OCI-LY7 (cell line): ENCODE data around the gene TMEM87A. TPM values are rescaled to one million over a fixed set of nuclear protein-coding genes. Genes with fewer than 3 reads are reported as not detected.

Experiments
- BruUV-seq: library from RNA; stranded (reverse); fragments of 400-500 nt; replicated peaks from 2 replicates; lab custom pipeline; 2021; lab: Mats Ljungman, UMichigan
- CTCF ChIA-PET: fragments of 300-600 bp; sonication (Branson Sonifier 250); formaldehyde crosslinking; loops from one replicate; lab custom pipeline; 2022; ENCODE audit warnings: antibody characterized with exemption; ENCODE audit not compliant: unreplicated experiment; lab: Charles Lee
- POLR2A ChIA-PET: fragments of 300-600 bp; sonication (Branson Sonifier 250); formaldehyde crosslinking; loops from one replicate; lab custom pipeline; 2022; ENCODE audit warnings: antibody characterized with exemption; lab: Charles Lee
- DNase-seq: peaks from one replicate; pipeline ENCODE4 v3.0.0-alpha.2; 2015; ENCODE audit warnings: low spot score
- H2AFZ ChIP-seq: fragments of 200-600 bp; sonication (generic), shearing (Covaris generic); 2 replicates; pipeline ENCODE4 v1.6.1; 2014; ENCODE audit warnings: mild to moderate bottlenecking, antibody characterized with exemption, low read length, moderate library complexity
- H3K27ac ChIP-seq: fragments of 200-600 bp; sonication (generic); 2 replicates; pipeline ENCODE4 v1.5.1; 2014; ENCODE audit warnings: mixed run types, low read depth, mild to moderate bottlenecking, moderate library complexity, low read length, inconsistent platforms; ENCODE audit not compliant: poor library complexity, severe bottlenecking
- H3K36me3 ChIP-seq: fragments of 200-600 bp; sonication (generic); 2 replicates; pipeline ENCODE4 v1.6.1; 2014; ENCODE audit warnings: mild to moderate bottlenecking, antibody characterized with exemption, low read length, moderate library complexity, mixed read lengths; ENCODE audit not compliant: insufficient read depth
- H3K4me1 ChIP-seq: fragments of 200-600 bp; sonication (generic); 2 replicates; pipeline ENCODE4 v1.5.1; 2014; ENCODE audit warnings: mild to moderate bottlenecking, low read length; ENCODE audit not compliant: insufficient read depth, poor library complexity, severe bottlenecking
- H3K4me2 ChIP-seq: fragments of 200-600 bp; sonication (generic); 2 replicates; pipeline ENCODE4 v1.6.1; 2014; ENCODE audit warnings: mild to moderate bottlenecking, low read length
- H3K4me3 ChIP-seq: fragments of 200-600 bp; sonication (generic); 2 replicates; pipeline ENCODE4 v1.5.1; 2014; ENCODE audit warnings: mild to moderate bottlenecking, low read depth, low read length; ENCODE audit not compliant: poor library complexity, severe bottlenecking
- H3K79me2 ChIP-seq: fragments of 200-600 bp; sonication (generic); 2 replicates; pipeline ENCODE4 v1.6.1; 2016; ENCODE audit warnings: low read depth, mild to moderate bottlenecking, low read length, moderate library complexity, mixed read lengths; ENCODE audit not compliant: insufficient read depth
- H3K9me2 ChIP-seq: fragments of 200-600 bp; sonication (generic); 2 replicates; pipeline ENCODE4 v1.6.1; 2016; ENCODE audit warnings: mild to moderate bottlenecking, low read length, mixed read lengths; ENCODE audit not compliant: insufficient read depth
- H3K9me3 ChIP-seq: fragments of 200-600 bp; sonication (generic); 2 replicates; pipeline ENCODE4 v1.6.1; 2014; ENCODE audit warnings: mild to moderate bottlenecking, mixed run types, low read length, mixed read lengths
- H4K20me1 ChIP-seq: fragments of 200-600 bp; sonication (generic); 2 replicates; pipeline ENCODE4 v1.6.1; 2014; ENCODE audit warnings: mild to moderate bottlenecking, antibody characterized with exemption, low read length, moderate library complexity, mixed read lengths; ENCODE audit not compliant: insufficient read depth
- CTCF ChIP-seq: fragments of 200-600 bp; sonication (generic); conservative IDR thresholded peaks from 2 replicates; pipeline ENCODE4 v1.5.1; 2014; ENCODE audit warnings: mild to moderate bottlenecking, antibody characterized with exemption, low read length, moderate library complexity, mixed read lengths
- EZH2phosphoT487 ChIP-seq: fragments of 200-600 bp; sonication (generic); IDR thresholded peaks from 2 replicates; pipeline ENCODE4 v1.6.1; 2018; ENCODE audit warnings: low read depth, borderline replicate concordance, mild to moderate bottlenecking, mixed run types, antibody characterized with exemption, low read length, moderate library complexity, mixed read lengths
- intact Hi-C: fragments of 100-400 bp; cut with micrococcal nuclease; formaldehyde crosslinking; loops from one replicate; pipeline ENCODE4 v1.10.0; 2022; ENCODE audit not compliant: unreplicated experiment
- total RNA-seq, 2 experiments: library from RNA; depleted of rRNA in 1 of 2; stranded (reverse); fragments of >200 nt in 1 of 2; shearing (Covaris generic) in 1 of 2; gene quantifications; 2 replicates each; pipeline ENCODE4 v1.2.3, GENCODE V29; 2014 to 2022

The TMEM87A gene
- total RNA-seq, 2 experiments from 2014 or later: 23.2 to 24.5 TPM

GRCh38 chr15:42206406-42206805 lies 66.8 kb downstream of the TMEM87A start:
- TF ChIP-seq CTCF (no peak), EZH2phosphoT487 (no peak)
- Histone ChIP-seq H3K36me3 (peaks cover 30% of the 10 kb centered on the region), H3K27ac (no peak overlapping the region), H3K4me3 (no peak overlapping the region), H3K9me2 (no peaks in the 10 kb centered on the region), H2AFZ (no peak overlapping the region), H4K20me1 (no peaks in the 10 kb centered on the region), H3K4me1 (peaks cover 18% of the 10 kb centered on the region), H3K9me3 (no peaks in the 10 kb centered on the region; the same call in 1 of the 2 replicates), H3K79me2 (peaks cover 13% of the 10 kb centered on the region; the same call in 1 of the 2 replicates), H3K4me2 (peak overlapping the region; percentile 87; the same call in 1 of the 2 replicates)
- no peak for DNase-seq
- POLR2A ChIA-PET: interaction anchor here (0.6 to 2.3 kb wide), 3 partner anchors 13 to 156 kb away, joined by 3 to 16 read pairs (median 3); no protein-coding TSS in a partner anchor
- BruUV-seq: no TSS peak
- CTCF ChIA-PET: no interaction called here
- intact Hi-C loops: loop anchor here (10.0 kb wide), 1 partner anchor 268 kb away; no protein-coding TSS in a partner anchor

DNA sequence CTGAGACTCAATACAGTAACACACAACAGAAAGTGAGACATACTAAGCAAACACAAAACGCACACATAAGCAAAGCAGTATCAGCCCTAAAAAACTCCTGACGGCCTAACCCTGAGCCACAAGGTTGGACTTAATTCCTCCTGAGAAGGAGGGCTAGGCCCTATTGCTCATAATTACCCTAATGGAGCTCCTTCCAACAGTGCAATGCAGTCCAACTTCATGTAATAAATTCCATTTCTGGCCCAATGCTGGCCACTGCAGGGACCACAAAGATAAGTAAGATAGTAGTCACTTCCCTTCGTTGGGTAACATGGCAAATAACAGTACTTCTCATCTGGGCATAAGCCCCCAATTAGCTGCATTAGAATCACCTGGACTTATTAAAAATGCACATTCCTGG lies 69.3 kb downstream of the TMEM87A start:
- CTCF ChIA-PET: no interaction called here

More for the DNA sequence above, 69.3 kb downstream of the TMEM87A start:
- no peak for DNase-seq
- no TSS peak for BruUV-seq
- Histone ChIP-seq H4K20me1 (no peaks in the 10 kb centered on the region), H3K9me3 (no peaks in the 10 kb centered on the region; the same call in 1 of the 2 replicates), H3K9me2 (no peaks in the 10 kb centered on the region), H2AFZ (no peak overlapping the region), H3K27ac (no peak overlapping the region), H3K4me2 (no peak overlapping the region), H3K4me3 (no peak overlapping the region), H3K4me1 (peaks cover 18% of the 10 kb centered on the region), H3K79me2 (peaks cover 13% of the 10 kb centered on the region; the same call in 1 of the 2 replicates), H3K36me3 (peaks cover 10% of the 10 kb centered on the region)
- POLR2A ChIA-PET: no interaction called here
- intact Hi-C loops: loop anchor here (10.0 kb wide), 1 partner anchor 271 kb away; no protein-coding TSS in a partner anchor
- TF ChIP-seq CTCF (no peak), EZH2phosphoT487 (no peak)
